SK-N-SH (cell line): ENCODE results near the gene ADAMTS17. TPM values are rescaled to one million over a fixed set of nuclear protein-coding genes. Genes with fewer than 3 reads are reported as not detected.

Source experiments
- CTCF ChIA-PET: fragments of 300-600, 350-600 bp; formaldehyde crosslinking; extraction: SDS; loops from one replicate; lab custom pipeline; 2021; lab: Yijun Ruan, JAX
- POLR2A ChIA-PET: fragments of 350-600 bp; sonication (Branson Sonifier 250); formaldehyde crosslinking; extraction: SDS; loops from one replicate; lab custom pipeline; 2020; ENCODE audit warnings: antibody characterized with exemption, inconsistent platforms; lab: Yijun Ruan, JAX
- DNase-seq: peaks from one replicate; pipeline ENCODE4 v3.0.0; 2012
- H2AFZ ChIP-seq: fragments of 200-600 bp; sonication (generic); 2 replicates; pipeline ENCODE4 v1.8.1; 2016; ENCODE audit warnings: antibody characterized with exemption, mild to moderate bottlenecking, low read depth
- H3F3A ChIP-seq: fragments of 200-600 bp; sonication (generic); replicated peaks from 2 replicates; pipeline ENCODE3; 2016; ENCODE audit warnings: antibody characterized with exemption, mild to moderate bottlenecking; ENCODE audit not compliant: insufficient read depth
- H3K27ac ChIP-seq, 2 experiments: fragments of 200-500 bp in 1 of 2; fragments of 200-600 bp in 1 of 2; sonication (Bioruptor generic) in 1 of 2; sonication (generic), shearing (Covaris generic) in 1 of 2; 2 replicates each; pipeline versions ENCODE4 v1.5.1 to v1.6.1; 2014 to 2016; ENCODE audit warnings: low read depth in 2 of 2, inconsistent platforms in 1 of 2, low read length in 1 of 2, mild to moderate bottlenecking in 1 of 2, mixed read lengths in 1 of 2
- H3K27me3 ChIP-seq: fragments of 200-600 bp; sonication (generic), shearing (Covaris generic); 2 replicates; pipeline ENCODE4 v1.6.1; 2016; ENCODE audit warnings: mixed run types; ENCODE audit not compliant: insufficient read depth
- H3K36me3 ChIP-seq, 2 experiments: fragments of 200-500 bp in 1 of 2; fragments of 200-600 bp in 1 of 2; sonication (Bioruptor generic) in 1 of 2; sonication (generic) in 1 of 2; replicated peaks in 1 of 2; 2 replicates each; pipeline versions ENCODE3 to v1.5.1; 2014 to 2016; ENCODE audit warnings: low read length in 1 of 2, mild to moderate bottlenecking in 1 of 2; ENCODE audit not compliant: insufficient read depth in 2 of 2, control insufficient read depth in 1 of 2
- H3K4me1 ChIP-seq, 2 experiments: fragments of 200-500 bp in 1 of 2; fragments of 200-600 bp in 1 of 2; sonication (Bioruptor generic) in 1 of 2; sonication (generic), shearing (Covaris generic) in 1 of 2; 2 replicates each; pipeline versions ENCODE4 v1.5.1 to v1.6.1; 2014 to 2016; ENCODE audit warnings: low read depth in 1 of 2, low read length in 1 of 2, mixed run types in 1 of 2; ENCODE audit not compliant: insufficient read depth in 2 of 2, control insufficient read depth in 1 of 2
- H3K4me2 ChIP-seq: fragments of 200-600 bp; sonication (generic), shearing (Covaris generic); 2 replicates; pipeline ENCODE4 v1.6.1; 2017; ENCODE audit warnings: mixed run types
- H3K4me3 ChIP-seq, 2 experiments: fragments of 200-500 bp in 1 of 2; fragments of 200-600 bp in 1 of 2; sonication (Bioruptor generic) in 1 of 2; sonication (generic), shearing (Covaris generic) in 1 of 2; 2 replicates each; pipeline versions ENCODE4 v1.5.1 to v1.8.1; 2014 to 2016; ENCODE audit warnings: low read depth in 2 of 2, inconsistent platforms in 1 of 2, low read length in 1 of 2, mild to moderate bottlenecking in 1 of 2, mixed read lengths in 1 of 2, moderate library complexity in 1 of 2
- H3K79me2 ChIP-seq: fragments of 200-600 bp; sonication (generic); 2 replicates; pipeline ENCODE4 v1.8.1; 2017; ENCODE audit warnings: mild to moderate bottlenecking; ENCODE audit not compliant: insufficient read depth
- H3K9ac ChIP-seq: fragments of 200-600 bp; sonication (generic); 2 replicates; pipeline ENCODE4 v1.6.1; 2017; ENCODE audit warnings: mixed run types
- H3K9me2 ChIP-seq: fragments of 200-600 bp; sonication (generic); 2 replicates; pipeline ENCODE4 v1.6.1; 2017; ENCODE audit warnings: mixed run types
- H3K9me3 ChIP-seq: fragments of 200-600 bp; sonication (generic); 2 replicates; pipeline ENCODE4 v1.6.1; 2017; ENCODE audit warnings: mixed run types, mild to moderate bottlenecking, moderate library complexity
- H4K20me1 ChIP-seq: fragments of 200-600 bp; sonication (generic); 2 replicates; pipeline ENCODE4 v1.6.1; 2017; ENCODE audit warnings: mild to moderate bottlenecking, mixed run types; ENCODE audit not compliant: insufficient read depth
- CHD2 ChIP-seq: fragments of 150-350 bp; IDR thresholded peaks from 2 replicates; pipeline ENCODE4 v1.6.1; 2018; ENCODE audit warnings: low read length; ENCODE audit not compliant: partially characterized antibody
- CTCF ChIP-seq: fragments of 200-600 bp; sonication (generic); IDR thresholded peaks from 2 replicates; pipeline ENCODE4 v1.6.1; 2017; ENCODE audit warnings: antibody characterized with exemption, mild to moderate bottlenecking, moderate library complexity
- FOSL2 ChIP-seq: IDR thresholded peaks from 2 replicates; pipeline ENCODE4 v1.4.0; 2012; ENCODE audit warnings: low read depth, mild to moderate bottlenecking, moderate library complexity, borderline replicate concordance
- FOXJ3 ChIP-seq: sonication (generic); formaldehyde crosslinking; IDR thresholded peaks from 2 replicates; pipeline ENCODE4 v1.5.1; 2020; ENCODE audit warnings: mild to moderate bottlenecking, missing genetic modification reagents
- GABPA ChIP-seq: IDR thresholded peaks from 2 replicates; pipeline ENCODE4 v1.4.0; 2012; ENCODE audit warnings: low read depth, mild to moderate bottlenecking
- MXI1 ChIP-seq: IDR thresholded peaks from 2 replicates; pipeline ENCODE4 v1.6.1; 2012; ENCODE audit warnings: mild to moderate bottlenecking, low read depth, low read length, improper control_type of control experiment
- NRF1 ChIP-seq: IDR thresholded peaks from 2 replicates; pipeline ENCODE4 v1.6.1; 2012; ENCODE audit warnings: low read depth, mild to moderate bottlenecking, low read length
- POLR2AphosphoS5 ChIP-seq: IDR thresholded peaks from 2 replicates; pipeline ENCODE4 v1.6.1; 2012; ENCODE audit warnings: low read depth, low read length
- RAD21 ChIP-seq: IDR thresholded peaks from 2 replicates; pipeline ENCODE4 v1.6.1; 2012; ENCODE audit warnings: mild to moderate bottlenecking, low read length
- RCOR1 ChIP-seq: fragments of 150-350 bp; IDR thresholded peaks from 2 replicates; pipeline ENCODE4 v1.6.1; 2017; ENCODE audit warnings: antibody characterized with exemption, low read length
- SIN3A ChIP-seq: IDR thresholded peaks from 2 replicates; pipeline ENCODE4 v1.6.1; 2012; ENCODE audit warnings: low read depth, mild to moderate bottlenecking, low read length, moderate library complexity, borderline replicate concordance
- TAF1 ChIP-seq: IDR thresholded peaks from 2 replicates; pipeline ENCODE4 v1.6.1; 2012; ENCODE audit warnings: low read depth, mild to moderate bottlenecking, low read length, moderate library complexity, borderline replicate concordance
- TCF12 ChIP-seq: IDR thresholded peaks from 2 replicates; pipeline ENCODE4 v1.4.0; 2012
- TEAD4 ChIP-seq: IDR thresholded peaks from 2 replicates; pipeline ENCODE4 v1.4.0; 2012; ENCODE audit warnings: mild to moderate bottlenecking, borderline replicate concordance; ENCODE audit not compliant: insufficient read depth
- USF2 ChIP-seq: fragments of 150-350 bp; IDR thresholded peaks from 2 replicates; pipeline ENCODE4 v1.6.1; 2017; ENCODE audit warnings: antibody characterized with exemption, low read length, low read depth, borderline replicate concordance
- YY1 ChIP-seq: IDR thresholded peaks from 2 replicates; pipeline ENCODE4 v1.4.0; 2012; ENCODE audit warnings: low read depth, mild to moderate bottlenecking
- WGBS: methylation state at CpG from one replicate; pipeline ENCODE4 v1.1.6; 2017; ENCODE audit warnings: low lambda C conversion rate; 5-methylcytosine and 5-hydroxymethylcytosine counted together
- polyA plus RNA-seq, 3 experiments: library from polyadenylated mRNA; depleted of rRNA; stranded (reverse); fragments of >200 nt; gene quantifications; 2 replicates each; pipeline ENCODE4 v1.2.3, GENCODE V29; 2012
- TF ChIP-seq, protein P1 (sequence below): fragments of 150-350 bp; IDR thresholded peaks from 2 replicates; pipeline ENCODE4 v1.6.1; 2016; ENCODE audit warnings: mild to moderate bottlenecking, low read depth, low read length

ADAMTS17 gene
- polyA plus RNA-seq, 1 of the 3 experiments (the other 2 are of a cell fraction) = not detected

GRCh38 chr15:100350434-100351226, 8.9 kb upstream of the ADAMTS17 start:
- H4K20me1 ChIP-seq = no peaks in the 10 kb centered on the region
- H3K79me2 ChIP-seq = no peaks in the 10 kb centered on the region
- no peak overlapping the region for H3K4me2 ChIP-seq
- POLR2A ChIA-PET = interaction anchor here (1.0 kb wide), 1 partner anchor 9 kb away, joined by 3 read pairs; the partner anchor contains the start of gene ADAMTS17
- H3K36me3 ChIP-seq = no peaks in the 10 kb centered on the region
- H3K4me3 ChIP-seq = no peak overlapping the region
- H2AFZ ChIP-seq = no peak overlapping the region
- WGBS = 54% methylated on average over 17 of the region's 19 CpGs
- DNase-seq = no peak
- no peaks in the 10 kb centered on the region for H3K27me3 ChIP-seq
- H3K27ac ChIP-seq = no peak overlapping the region; a peak in 1 of 4 replicates
- no peak for TF ChIP-seq FOSL2
- TF ChIP-seq TEAD4 = no peak
- TF ChIP-seq TAF1 = no peak
- TF ChIP-seq, protein P1, sequence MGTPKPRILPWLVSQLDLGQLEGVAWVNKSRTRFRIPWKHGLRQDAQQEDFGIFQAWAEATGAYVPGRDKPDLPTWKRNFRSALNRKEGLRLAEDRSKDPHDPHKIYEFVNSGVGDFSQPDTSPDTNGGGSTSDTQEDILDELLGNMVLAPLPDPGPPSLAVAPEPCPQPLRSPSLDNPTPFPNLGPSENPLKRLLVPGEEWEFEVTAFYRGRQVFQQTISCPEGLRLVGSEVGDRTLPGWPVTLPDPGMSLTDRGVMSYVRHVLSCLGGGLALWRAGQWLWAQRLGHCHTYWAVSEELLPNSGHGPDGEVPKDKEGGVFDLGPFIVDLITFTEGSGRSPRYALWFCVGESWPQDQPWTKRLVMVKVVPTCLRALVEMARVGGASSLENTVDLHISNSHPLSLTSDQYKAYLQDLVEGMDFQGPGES = no peak
- TF ChIP-seq CTCF = no peak
- TF ChIP-seq POLR2AphosphoS5 = no peak
- TF ChIP-seq RAD21 = no peak
- TF ChIP-seq FOXJ3 (CRISPR knock-in tag) = no peak
- no peak for TF ChIP-seq NRF1
- TF ChIP-seq RCOR1 = no peak
- no peak for TF ChIP-seq YY1
- no peak for TF ChIP-seq MXI1
- no peak for TF ChIP-seq TCF12
- TF ChIP-seq CHD2 = no peak
- no peak for TF ChIP-seq USF2
- no peak for TF ChIP-seq GABPA
- TF ChIP-seq SIN3A = no peak
- CTCF ChIA-PET = interaction anchor here (0.6 to 8.3 kb wide), 75 partner anchors 11 to 1062 kb away, joined by 3 to 184 read pairs (median 4); partner anchors contain the start of genes ADAMTS17, ASB7 and LINS1
- no peaks in the 10 kb centered on the region for H3K9me2 ChIP-seq
- no peak overlapping the region for H3K9ac ChIP-seq
- no peaks in the 10 kb centered on the region for H3K9me3 ChIP-seq
- H3K4me1 ChIP-seq = peaks cover 0 to 3% of the 10 kb centered on the region in 2 experiments; a peak in 1 of 4 replicates
- H3F3A ChIP-seq = no peaks in the 10 kb centered on the region
